Gastroesophageal sphincter (tissue), 4 donors: Measurements from ENCODE around the gene AGO1. TPM values are rescaled to one million over a fixed set of nuclear protein-coding genes. Genes with fewer than 3 reads are reported as not detected.

Experiments
- ATAC-seq: fragments of 150-250 bp; one replicate; pipeline ENCODE4 v1.9.1; 2016; ENCODE audit warnings: mild to moderate bottlenecking, moderate library complexity
- H3K27ac ChIP-seq, 4 donors: fragments of 200-600 bp; sonication (generic) in 3 of 4; 1 replicate in 3 of 4; 2 replicates in 1 of 4; pipeline ENCODE4 v1.5.1; 2016 to 2019
- H3K27me3 ChIP-seq: fragments of 200-600 bp; sonication (generic); one replicate; pipeline ENCODE4 v1.5.1; 2019
- H3K36me3 ChIP-seq, 2 donors: fragments of 200-600 bp; sonication (generic); one replicate each; pipeline ENCODE4 v1.5.1; 2019; ENCODE audit warnings: control low read depth in 1 of 2
- H3K4me1 ChIP-seq, 3 donors: fragments of 200-600 bp; sonication (generic); 1 replicate in 2 of 3; 2 replicates in 1 of 3; pipeline ENCODE4 v1.5.1; 2016 to 2019; ENCODE audit warnings: control low read depth in 2 of 3
- H3K4me3 ChIP-seq, 2 donors: fragments of 200-600 bp; sonication (generic); one replicate each; pipeline ENCODE4 v1.5.1; 2019; ENCODE audit warnings: mild to moderate bottlenecking in 1 of 2, moderate library complexity in 1 of 2
- H3K9me3 ChIP-seq, 3 donors: fragments of 200-600 bp; sonication (generic); one replicate each; pipeline ENCODE4 v1.5.1; 2017 to 2019; ENCODE audit warnings: control low read depth in 2 of 3
- EP300 ChIP-seq: sonication (generic); formaldehyde crosslinking; IDR thresholded peaks from one replicate; pipeline ENCODE4 v1.6.1; 2017; ENCODE audit warnings: antibody characterized with exemption, mild to moderate bottlenecking
- POLR2A ChIP-seq, 2 donors: fragments of 450-650 bp; IDR thresholded peaks; one replicate each; pipeline ENCODE4 v1.6.1; 2017; ENCODE audit warnings: antibody characterized with exemption in 2 of 2, mild to moderate bottlenecking in 2 of 2, moderate library complexity in 1 of 2
- POLR2AphosphoS5 ChIP-seq: sonication (generic); formaldehyde crosslinking; IDR thresholded peaks from one replicate; pipeline ENCODE4 v1.6.1; 2017; ENCODE audit warnings: antibody characterized with exemption
- WGBS, 2 donors: methylation state at CpG; one replicate each; pipeline ENCODE4 v1.1.5; 2018; ENCODE audit warnings: low coverage in 1 of 2; 5-methylcytosine and 5-hydroxymethylcytosine counted together
- total RNA-seq, 4 donors: library from RNA; depleted of rRNA; stranded (reverse); fragments of >200 nt; gene quantifications; one replicate each; pipeline ENCODE4 v1.1.0, GENCODE V29; 2016
- TF ChIP-seq, protein P1 (sequence below), 4 experiments: fragments of 200-600 bp in 2 of 4; fragments of 450-650 bp in 2 of 4; sonication (generic) in 1 of 4; IDR thresholded peaks; one replicate each; pipeline ENCODE4 v1.5.1; 2017 to 2019; ENCODE audit warnings: antibody characterized with exemption in 4 of 4, mild to moderate bottlenecking in 2 of 4, moderate library complexity in 2 of 4

Gene AGO1
- total RNA-seq, 4 donors from 2014 or later: 19.5 to 39.5 (median 24.1) TPM

GRCh38 chr1:35876988-35877387, 6.0 kb upstream of the AGO1 start:
- Histone ChIP-seq H3K27me3 (no peaks in the 10 kb centered on the region), H3K36me3 (no peaks in the 10 kb centered on the region), H3K4me1 (no peaks in the 10 kb centered on the region), H3K9me3 (no peaks in the 10 kb centered on the region), H3K4me3 (no peak overlapping the region), H3K27ac (no peak overlapping the region)
- WGBS, 2 donors: 56 to 60% methylated on average over 2 to 4 of the region's 5 CpGs
- TF ChIP-seq POLR2AphosphoS5: no peak
- TF ChIP-seq, protein P1, sequence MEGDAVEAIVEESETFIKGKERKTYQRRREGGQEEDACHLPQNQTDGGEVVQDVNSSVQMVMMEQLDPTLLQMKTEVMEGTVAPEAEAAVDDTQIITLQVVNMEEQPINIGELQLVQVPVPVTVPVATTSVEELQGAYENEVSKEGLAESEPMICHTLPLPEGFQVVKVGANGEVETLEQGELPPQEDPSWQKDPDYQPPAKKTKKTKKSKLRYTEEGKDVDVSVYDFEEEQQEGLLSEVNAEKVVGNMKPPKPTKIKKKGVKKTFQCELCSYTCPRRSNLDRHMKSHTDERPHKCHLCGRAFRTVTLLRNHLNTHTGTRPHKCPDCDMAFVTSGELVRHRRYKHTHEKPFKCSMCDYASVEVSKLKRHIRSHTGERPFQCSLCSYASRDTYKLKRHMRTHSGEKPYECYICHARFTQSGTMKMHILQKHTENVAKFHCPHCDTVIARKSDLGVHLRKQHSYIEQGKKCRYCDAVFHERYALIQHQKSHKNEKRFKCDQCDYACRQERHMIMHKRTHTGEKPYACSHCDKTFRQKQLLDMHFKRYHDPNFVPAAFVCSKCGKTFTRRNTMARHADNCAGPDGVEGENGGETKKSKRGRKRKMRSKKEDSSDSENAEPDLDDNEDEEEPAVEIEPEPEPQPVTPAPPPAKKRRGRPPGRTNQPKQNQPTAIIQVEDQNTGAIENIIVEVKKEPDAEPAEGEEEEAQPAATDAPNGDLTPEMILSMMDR (IDR thresholded peaks at IDR 0.05): no peak
- no peak for ATAC-seq

DNA sequence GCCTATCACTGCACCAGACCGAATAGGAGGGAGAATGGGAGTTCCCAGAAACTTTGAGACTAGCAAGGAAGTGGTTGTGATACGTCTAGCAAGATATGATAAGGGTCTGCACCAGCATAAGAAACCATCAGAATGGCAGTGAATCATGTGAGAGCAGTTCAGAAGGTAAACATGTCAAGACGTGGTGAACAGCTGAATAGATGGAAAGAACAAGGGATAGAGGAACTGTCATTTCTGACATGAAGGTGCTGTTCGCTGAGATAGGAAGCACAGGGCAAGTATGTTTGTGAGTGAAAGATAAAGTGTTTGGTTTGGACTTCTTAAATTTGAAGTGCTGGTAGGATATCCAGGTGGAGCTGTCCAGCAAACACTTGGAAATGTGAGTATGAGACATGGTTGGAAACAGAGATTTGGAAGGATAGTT, 1.1 kb upstream of the AGO1 start:
- ATAC-seq: no peak
- no peak for TF ChIP-seq POLR2A (IDR thresholded peaks at IDR 0.05)
- no peak for TF ChIP-seq EP300
- TF ChIP-seq, protein P1 (IDR thresholded peaks at IDR 0.05): no peak
- no peak for TF ChIP-seq POLR2AphosphoS5

DNA sequence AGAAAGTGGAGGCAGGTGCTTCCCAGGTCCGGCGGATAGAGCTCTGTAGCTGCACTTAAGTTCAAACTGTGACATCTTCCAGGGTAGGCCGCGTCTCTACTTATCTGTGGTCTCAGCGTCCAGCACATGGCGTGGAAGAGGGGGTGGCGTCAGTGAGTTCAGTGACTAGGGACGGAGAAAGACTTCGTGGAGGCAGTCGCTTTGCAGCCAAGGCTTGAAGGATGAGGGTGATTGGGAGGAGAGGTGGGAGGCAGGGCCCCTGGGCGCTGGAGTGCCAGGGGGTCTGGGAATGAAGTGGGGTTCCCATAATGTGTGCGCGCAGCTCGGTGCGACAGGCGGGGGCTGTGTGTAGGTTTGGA, 444 bp upstream of the AGO1 start:
- WGBS, 2 donors: 44 to 56% methylated on average over 11 to 16 of the region's 16 CpGs
- no peak for TF ChIP-seq EP300
- no peak for TF ChIP-seq POLR2AphosphoS5
- TF ChIP-seq, protein P1 (IDR thresholded peaks at IDR 0.05): no peak
- no peak for TF ChIP-seq POLR2A (IDR thresholded peaks at IDR 0.05)
- peaks cover 0 to under 1% of the 10 kb centered on the region in 2 donors for H3K36me3 ChIP-seq
- peaks cover 0 to 47% (median 9%) of the 10 kb centered on the region in 3 donors for H3K4me1 ChIP-seq
- no peaks in the 10 kb centered on the region for H3K9me3 ChIP-seq
- peak overlapping the region in 3 of 4 donors; percentile 84 to 87 (median 86) for H3K27ac ChIP-seq
- H3K27me3 ChIP-seq: no peaks in the 10 kb centered on the region
- no peak for ATAC-seq
- peak overlapping the region; percentile 7 to 93 for H3K4me3 ChIP-seq

More for the DNA sequence above, 1.1 kb upstream of the AGO1 start:
- Histone ChIP-seq H3K27me3 (no peaks in the 10 kb centered on the region), H3K36me3 (no peaks in the 10 kb centered on the region), H3K9me3 (no peaks in the 10 kb centered on the region), H3K27ac (no peak overlapping the region), H3K4me1 (peaks cover 0 to 40% (median 9%) of the 10 kb centered on the region in 3 donors), H3K4me3 (no peak overlapping the region)
- 38 to 58% methylated on average over 3 to 4 of the region's 4 CpGs for WGBS, 2 donors

- peaks cover 0 to 11% of the 10 kb centered on the region in 2 donors for H3K36me3 ChIP-seq
- 0% methylated on average over 4 of the region's 29 CpGs; no CpG with 5 or more reads in 1 of the 2 donors for WGBS, 2 donors
- H3K4me1 ChIP-seq: peaks cover 0 to 47% (median 9%) of the 10 kb centered on the region in 3 donors
- H3K4me3 ChIP-seq: peak overlapping the region; percentile 63 to 93
- H3K27ac ChIP-seq: peak overlapping the region; percentile 4 to 87 (median 85)
- ATAC-seq: peak; percentile 38
- H3K9me3 ChIP-seq: no peaks in the 10 kb centered on the region
- TF ChIP-seq EP300 (no peak), POLR2A (IDR thresholded peaks at IDR 0.05) (no peak), POLR2AphosphoS5 (no peak)
- TF ChIP-seq, protein P1 (IDR thresholded peaks at IDR 0.05): no peak
- no peaks in the 10 kb centered on the region for H3K27me3 ChIP-seq
Measured at GRCh38 chr1:35883635-35884101, 659 bp downstream of the AGO1 start.

- ATAC-seq: no peak
- H3K4me3 ChIP-seq: no peak overlapping the region
- no peaks in the 10 kb centered on the region for H3K9me3 ChIP-seq
- no peak for TF ChIP-seq POLR2AphosphoS5
- TF ChIP-seq, protein P1 (IDR thresholded peaks at IDR 0.05): no peak
- no peak for TF ChIP-seq POLR2A (IDR thresholded peaks at IDR 0.05)
- no peak for TF ChIP-seq EP300
- 36 to 55% methylated on average over 2 of the region's 2 CpGs for WGBS, 2 donors
- H3K27me3 ChIP-seq: no peaks in the 10 kb centered on the region
- H3K4me1 ChIP-seq: peaks cover 0 to 47% (median 9%) of the 10 kb centered on the region in 3 donors
- peaks cover 0 to 23% of the 10 kb centered on the region in 2 donors for H3K36me3 ChIP-seq
- peak overlapping the region in 1 of 4 donors; percentile 87 for H3K27ac ChIP-seq
Measured at GRCh38 chr1:35884934-35885333, 1.9 kb downstream of the AGO1 start.
